ENCODE data around the gene FADS2. TPM values are rescaled to one million over a fixed set of nuclear protein-coding genes. Genes with fewer than 3 reads are reported as not detected.

Gene FADS2
- total and polyA plus RNA-seq, 7 donors: 3.6 to 50.2 (median 21.7) TPM

- WGBS, 2 donors: 83 to 88% methylated on average over 16 of the region's 16 CpGs
- H3K36me3 ChIP-seq: peaks cover 0 to 86% (median 16%) of the 10 kb centered on the region in 4 donors
- H3K27ac ChIP-seq: no peak overlapping the region
Measured at GRCh38 chr11:61844909-61845565, 16.9 kb downstream of the FADS2 start.

GRCh38 chr11:61846362-61847020, 18.4 kb downstream of the FADS2 start:
- H3K27me3 ChIP-seq: no peaks in the 10 kb centered on the region
- WGBS, 2 donors: 84 to 88% methylated on average over 10 of the region's 10 CpGs
- H3K4me1 ChIP-seq: no peaks in the 10 kb centered on the region
- H3K27ac ChIP-seq: no peak overlapping the region
- peaks cover 0 to 86% (median 8%) of the 10 kb centered on the region in 4 donors for H3K36me3 ChIP-seq
- H3K4me3 ChIP-seq: no peak overlapping the region
- no peak for DNase-seq
- intact Hi-C loops (cut with DNase I): no loop called here
- H3K9me3 ChIP-seq: no peaks in the 10 kb centered on the region
- TF ChIP-seq POLR2A (IDR thresholded peaks at IDR 0.05) (no peak), CTCF (IDR thresholded peaks at IDR 0.05) (no peak), EP300 (IDR thresholded peaks at IDR 0.05) (no peak), POLR2AphosphoS5 (IDR thresholded peaks at IDR 0.05) (no peak)

More at GRCh38 chr11:61844909-61845565, 16.9 kb downstream of the FADS2 start:
- H3K4me1 ChIP-seq: no peaks in the 10 kb centered on the region
- intact Hi-C loops (cut with DNase I): no loop called here
- no peak for DNase-seq
- no peaks in the 10 kb centered on the region for H3K9me3 ChIP-seq
- no peaks in the 10 kb centered on the region for H3K27me3 ChIP-seq
- H3K4me3 ChIP-seq: no peak overlapping the region
- TF ChIP-seq EP300 (IDR thresholded peaks at IDR 0.05) (no peak), POLR2A (IDR thresholded peaks at IDR 0.05) (no peak), POLR2AphosphoS5 (IDR thresholded peaks at IDR 0.05) (no peak), CTCF (IDR thresholded peaks at IDR 0.05) (no peak)

- H3K4me3 ChIP-seq: no peak overlapping the region
- H3K27me3 ChIP-seq: no peaks in the 10 kb centered on the region
- DNase-seq: no peak
- no peak overlapping the region for H3K27ac ChIP-seq
- TF ChIP-seq POLR2A (IDR thresholded peaks at IDR 0.05): no peak
- intact Hi-C loops (cut with DNase I): no loop called here
- WGBS, 2 donors: 96% methylated on average over 18 of the region's 18 CpGs
- H3K36me3 ChIP-seq: peaks cover 0 to 82% (median 8%) of the 10 kb centered on the region in 4 donors
- H3K9me3 ChIP-seq: no peaks in the 10 kb centered on the region
- H3K4me1 ChIP-seq: no peaks in the 10 kb centered on the region
Measured at GRCh38 chr11:61847914-61848581, 19.9 kb downstream of the FADS2 start.

- intact Hi-C loops (cut with DNase I): no loop called here
- WGBS, 2 donors: 92 to 96% methylated on average over 9 of the region's 9 CpGs
Measured at GRCh38 chr11:61848631-61849030, 20.5 kb downstream of the FADS2 start.

More at GRCh38 chr11:61848631-61849030, 20.5 kb downstream of the FADS2 start:
- Histone ChIP-seq H3K4me3 (no peak overlapping the region), H3K36me3 (peaks cover 0 to 77% (median 8%) of the 10 kb centered on the region in 4 donors), H3K27me3 (no peaks in the 10 kb centered on the region), H3K27ac (no peak overlapping the region), H3K4me1 (peaks cover 0 to 3% (median 0%) of the 10 kb centered on the region in 4 donors), H3K9me3 (no peaks in the 10 kb centered on the region)
- TF ChIP-seq CTCF (IDR thresholded peaks at IDR 0.05) (no peak), EP300 (IDR thresholded peaks at IDR 0.05) (no peak), POLR2AphosphoS5 (IDR thresholded peaks at IDR 0.05) (no peak), POLR2A (IDR thresholded peaks at IDR 0.05) (no peak)
- no peak for DNase-seq
